WTC11 (cell line): Measurements from ENCODE around the gene ACSF3.

ENCODE experiments used
- ELF4 ChIP-seq: sonication (generic); formaldehyde crosslinking; IDR thresholded peaks from 2 replicates; pipeline ENCODE4 v1.8.1; 2022; ENCODE audit warnings: low read depth, mild to moderate bottlenecking, moderate library complexity, missing genetic modification reagents
- HMGA2 ChIP-seq: fragments of 250-450 bp; sonication (Bioruptor Pico); IDR thresholded peaks from 2 replicates; pipeline ENCODE4 v1.4.0; 2021; ENCODE audit warnings: mild to moderate bottlenecking, moderate library complexity
- USF1 ChIP-seq: sonication (generic); formaldehyde crosslinking; IDR thresholded peaks from 2 replicates; pipeline ENCODE4 v1.8.0; 2022; ENCODE audit warnings: mild to moderate bottlenecking, missing genetic modification reagents
- ZNF138 ChIP-seq: sonication (generic); formaldehyde crosslinking; conservative IDR thresholded peaks from 2 replicates; pipeline ENCODE4 v1.8.1; 2022; ENCODE audit warnings: mild to moderate bottlenecking, moderate library complexity, missing genetic modification reagents

GRCh38 chr16:89190150-89190958 lies 96.7 kb downstream of the ACSF3 start:
- TF ChIP-seq USF1 (CRISPR knock-in tag) (no peak), ZNF138 (CRISPR knock-in tag) (no peak), ELF4 (CRISPR knock-in tag) (no peak), HMGA2 (CRISPR knock-in tag) (no peak)
